ENCODE measurements around the gene TUBGCP2. TPM values are rescaled to one million over a fixed set of nuclear protein-coding genes. Genes with fewer than 3 reads are reported as not detected.
A peak's percentile ranks its signal among the peaks of the same experiment; 100 is the strongest.

The TUBGCP2 gene
- total RNA-seq, 1 experiment from 2014 or later: 35.4 TPM

GRCh38 chr10:133249975-133250754 is 58.5 kb downstream of the TUBGCP2 start:
- BruUV-seq (replicated peaks): no TSS peak
- no peak for DNase-seq (ENCODE audit: low read depth, low spot score)
- no peak for TF ChIP-seq EZH2phosphoT487 (IDR thresholded peaks at IDR 0.05; ENCODE audit: borderline replicate concordance)
- RAD21 ChIA-PET (ENCODE audit: low non-redundant PET in 1 of 2, low total read pairs in 2 of 2, uncharacterized antibody in 2 of 2, unreplicated experiment in 2 of 2): no interaction called here
- Histone ChIP-seq H2AFZ (ENCODE audit: low read depth, low read length, poor library complexity, severe bottlenecking) (no peak overlapping the region), H3K27ac (ENCODE audit: low read depth, low read length) (no peak overlapping the region), H3K79me2 (ENCODE audit: insufficient read depth, low read length) (no peaks in the 10 kb centered on the region), H4K20me1 (ENCODE audit: insufficient read depth) (no peaks in the 10 kb centered on the region), H3K9me2 (ENCODE audit: insufficient read depth) (no peaks in the 10 kb centered on the region), H3K36me3 (ENCODE audit: control insufficient read depth in 1 of 2, insufficient read depth in 2 of 2, low read length in 2 of 2) (no peaks in the 10 kb centered on the region), H3K9ac (ENCODE audit: low read length) (no peak overlapping the region), H3K9me3 (ENCODE audit: control insufficient read depth in 1 of 2, insufficient read depth in 1 of 2, low read depth in 1 of 2, low read length in 2 of 2) (no peaks in the 10 kb centered on the region), H3K4me3 (replicated peaks in 1 of 2; ENCODE audit: low read depth in 1 of 2, low read length in 2 of 2) (no peak overlapping the region), H3K4me2 (ENCODE audit: low read length) (no peak overlapping the region), H3K27me3 (ENCODE audit: insufficient read depth, low read length) (no peaks in the 10 kb centered on the region), H3K4me1 (ENCODE audit: control insufficient read depth in 1 of 2, insufficient read depth in 2 of 2, low read length in 2 of 2) (peaks cover 0 to 9% of the 10 kb centered on the region in 2 experiments; a peak in 1 of 4 replicates)
- POLR2A ChIA-PET: no interaction called here
- CTCF ChIA-PET: no interaction called here
- intact Hi-C loops (cut with micrococcal nuclease): loop anchor here (10.0 kb wide), 1 partner anchor 345 kb away; no protein-coding TSS in a partner anchor
- no peak for ATAC-seq

GRCh38 chr10:133249094-133249780 is 59.4 kb downstream of the TUBGCP2 start:
- RAD21 ChIA-PET (ENCODE audit: low non-redundant PET in 1 of 2, low total read pairs in 2 of 2, uncharacterized antibody in 2 of 2, unreplicated experiment in 2 of 2): no interaction called here
- BruUV-seq (replicated peaks): no TSS peak
- H2AFZ ChIP-seq (ENCODE audit: low read depth, low read length, poor library complexity, severe bottlenecking): no peak overlapping the region
- no peak overlapping the region for H3K9ac ChIP-seq (ENCODE audit: low read length)
- no peaks in the 10 kb centered on the region for H3K9me2 ChIP-seq (ENCODE audit: insufficient read depth)
- H3K27ac ChIP-seq (ENCODE audit: low read depth, low read length): no peak overlapping the region
- peaks cover 0 to 9% of the 10 kb centered on the region in 2 experiments; a peak in 1 of 4 replicates for H3K4me1 ChIP-seq (ENCODE audit: control insufficient read depth in 1 of 2, insufficient read depth in 2 of 2, low read length in 2 of 2)
- DNase-seq (ENCODE audit: low read depth, low spot score): no peak
- H4K20me1 ChIP-seq (ENCODE audit: insufficient read depth): no peaks in the 10 kb centered on the region
- CTCF ChIA-PET: no interaction called here
- no peaks in the 10 kb centered on the region for H3K79me2 ChIP-seq (ENCODE audit: insufficient read depth, low read length)
- ATAC-seq: 0 out of 2 replicates have a peak, but pooled peaks have one; percentile 28
- POLR2A ChIA-PET: no interaction called here
- intact Hi-C loops (cut with micrococcal nuclease): no loop called here
- H3K27me3 ChIP-seq (ENCODE audit: insufficient read depth, low read length): no peaks in the 10 kb centered on the region
- no peaks in the 10 kb centered on the region for H3K36me3 ChIP-seq (ENCODE audit: control insufficient read depth in 1 of 2, insufficient read depth in 2 of 2, low read length in 2 of 2)
- no peaks in the 10 kb centered on the region for H3K9me3 ChIP-seq (ENCODE audit: control insufficient read depth in 1 of 2, insufficient read depth in 1 of 2, low read depth in 1 of 2, low read length in 2 of 2)
- H3K4me2 ChIP-seq (ENCODE audit: low read length): no peak overlapping the region
- no peak overlapping the region for H3K4me3 ChIP-seq (replicated peaks in 1 of 2; ENCODE audit: low read depth in 1 of 2, low read length in 2 of 2)
- TF ChIP-seq SRF (IDR thresholded peaks at IDR 0.05; ENCODE audit: low read depth) (no peak), ATF3 (IDR thresholded peaks at IDR 0.05) (no peak), YY1 (IDR thresholded peaks at IDR 0.05; ENCODE audit: extremely low read depth, insufficient replicate concordance, low read depth, low read length) (no peak), ELF1 (IDR thresholded peaks at IDR 0.05; ENCODE audit: borderline replicate concordance, low read depth) (no peak), POLR2AphosphoS5 (IDR thresholded peaks at IDR 0.05; ENCODE audit: low read depth, low read length) (no peak), ZNF274 (IDR thresholded peaks at IDR 0.05; ENCODE audit: low read depth, low read length) (no peak), ZBTB33 (IDR thresholded peaks at IDR 0.05; ENCODE audit: extremely low read depth, insufficient replicate concordance, low read length) (no peak), REST (IDR thresholded peaks at IDR 0.05; ENCODE audit: low read depth) (no peak), FOSL1 (IDR thresholded peaks at IDR 0.05; ENCODE audit: low read depth) (no peak), EGR1 (IDR thresholded peaks at IDR 0.05; ENCODE audit: low read depth) (no peak), JUND (IDR thresholded peaks at IDR 0.05) (no peak), ZFX (IDR thresholded peaks at IDR 0.05) (no peak), EZH2phosphoT487 (IDR thresholded peaks at IDR 0.05; ENCODE audit: borderline replicate concordance) (no peak)
